Urothelium cell line (cell line): ENCODE measurements around the gene PARD6A.
"Not testable (repeated sequence)": the region's sequence is repeated elsewhere in the genome, so short reads cannot be mapped to it uniquely, and the experiment has no call there.

ENCODE experiments used
- DNase-seq: peaks from one replicate; pipeline ENCODE4 v3.0.0; 2011; ENCODE audit warnings: low spot score, mixed read lengths
- FAIRE-seq: peaks from 2 replicates; lab custom pipeline; 2011; peaks lifted over from hg19 to GRCh38; lab: Jason Lieb, UNC

Gene PARD6A

DNA sequence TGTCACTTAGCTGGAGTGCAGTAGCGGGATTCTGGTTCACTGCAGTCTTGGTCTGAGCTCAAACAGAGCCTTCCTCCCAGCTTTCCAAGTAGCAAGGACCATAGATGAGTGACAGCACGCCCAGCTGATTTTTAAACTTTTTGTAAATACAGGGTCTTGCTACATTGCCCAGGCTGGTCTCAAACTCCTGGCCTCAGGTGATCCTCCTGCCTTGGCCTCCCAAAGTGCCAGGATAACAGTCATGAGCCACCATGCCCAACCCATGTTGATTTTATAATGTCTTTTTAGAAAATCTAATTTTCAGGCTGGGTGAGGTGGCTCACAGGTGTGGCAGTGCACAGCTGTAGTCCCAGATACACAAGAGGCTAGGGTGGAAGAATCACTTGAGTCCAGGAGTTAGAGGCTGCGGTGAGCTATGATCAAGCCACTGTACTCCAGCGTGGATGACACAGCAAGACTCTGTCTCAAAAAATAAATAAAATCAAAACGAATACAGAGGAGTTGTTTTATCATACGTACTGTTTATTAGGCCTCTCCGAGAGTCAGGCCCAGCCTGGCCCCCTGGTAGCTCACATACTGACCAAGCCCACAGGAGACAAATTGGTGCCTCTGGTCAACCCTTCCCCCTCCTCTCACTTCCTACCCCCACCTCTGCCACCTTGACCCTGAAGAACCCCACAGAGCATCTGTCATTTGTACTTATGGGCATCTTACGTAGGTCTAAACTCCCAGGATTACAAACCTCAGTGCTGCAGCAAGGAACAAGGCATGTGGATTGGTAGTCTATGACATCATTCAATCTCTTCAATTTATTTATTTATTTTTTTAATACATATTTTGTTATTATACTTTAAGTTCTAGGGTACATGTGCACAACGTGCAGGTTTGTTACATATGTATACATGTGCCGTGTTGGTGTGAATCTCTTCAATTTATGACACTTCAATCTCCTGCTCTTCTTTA lies 19.5 kb downstream of the PARD6A start:
- no peak for FAIRE-seq

GRCh38 chr16:67683767-67684166 lies 23.0 kb downstream of the PARD6A start:
- DNase-seq = no peak
- no peak for FAIRE-seq

More for the DNA sequence above, 19.5 kb downstream of the PARD6A start:
- DNase-seq = no peak

DNA sequence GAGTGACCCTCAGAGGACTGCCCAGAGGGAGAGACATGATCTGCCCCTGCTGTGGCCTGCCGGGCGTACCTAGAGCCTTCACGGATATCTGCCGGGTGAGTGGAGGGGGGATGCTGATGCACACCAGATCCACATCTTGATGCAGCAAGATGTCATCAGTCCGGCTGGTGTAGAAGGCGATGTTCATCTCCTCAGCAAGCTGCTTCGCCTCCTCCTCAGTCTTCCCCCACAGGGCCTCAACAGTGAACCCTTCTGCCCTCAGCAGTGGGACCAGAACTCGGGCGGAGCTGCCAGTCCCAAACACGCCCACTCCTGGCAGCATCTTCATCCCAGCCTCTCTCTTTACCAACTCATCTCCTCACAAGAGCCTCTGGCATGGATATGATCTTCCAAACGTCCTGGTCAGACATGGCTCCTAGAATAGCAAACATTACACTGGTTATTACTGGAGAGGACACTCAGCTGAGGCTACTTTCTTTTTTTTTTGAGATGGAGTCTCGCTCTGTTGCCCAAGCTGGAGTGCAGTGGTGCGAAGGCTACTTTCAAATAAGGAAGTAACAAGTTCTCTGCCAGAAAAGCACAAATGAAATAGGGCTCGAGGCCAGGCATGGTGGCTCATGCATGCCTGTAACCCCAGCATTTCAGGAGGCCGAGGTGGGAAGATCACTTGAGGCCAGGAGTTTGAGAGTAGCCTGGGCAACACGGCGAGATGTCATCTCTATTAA lies 24.8 kb downstream of the PARD6A start:
- DNase-seq = no peak
- no peak for FAIRE-seq

DNA sequence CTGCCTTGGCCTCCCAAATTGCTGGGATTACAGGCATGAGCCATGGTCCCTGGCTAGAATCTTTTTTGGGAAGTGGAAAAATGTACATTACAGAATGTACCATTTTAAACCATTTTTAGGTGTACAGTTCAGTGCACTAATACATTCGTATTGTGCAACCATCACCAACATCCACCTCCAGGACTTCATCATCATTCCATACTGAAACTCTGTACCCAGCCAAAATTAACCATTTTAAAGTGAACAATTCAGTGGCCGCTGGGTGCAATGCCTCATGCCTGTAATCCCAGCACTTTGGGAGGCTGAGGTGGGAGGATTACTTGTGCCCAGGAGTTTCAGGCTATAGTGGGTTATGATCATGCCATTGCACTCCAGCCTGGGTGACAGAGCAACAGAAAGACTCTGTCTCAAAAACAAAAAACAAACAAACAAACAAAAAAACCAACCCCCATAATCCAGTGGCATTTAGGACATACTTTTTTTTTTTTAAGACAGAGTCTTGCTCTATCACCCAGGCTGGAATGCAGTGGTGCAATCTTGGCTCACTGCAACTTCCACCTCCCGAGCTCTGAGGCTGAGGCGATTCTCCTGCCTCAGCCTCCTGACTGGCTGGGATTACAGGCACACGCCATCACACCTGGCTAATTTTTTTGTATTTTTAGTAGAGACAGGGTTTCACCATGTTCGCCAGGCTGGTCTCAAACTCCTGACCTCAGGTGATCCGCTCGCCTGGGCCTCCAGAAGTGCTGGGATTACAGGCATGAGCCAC lies 32.9 kb downstream of the PARD6A start:
- DNase-seq, FAIRE-seq: not testable (repeated sequence)

- DNase-seq (no peak), FAIRE-seq (no peak)
Observed at GRCh38 chr16:67694611-67695010, 33.9 kb downstream of the PARD6A start.

DNA sequence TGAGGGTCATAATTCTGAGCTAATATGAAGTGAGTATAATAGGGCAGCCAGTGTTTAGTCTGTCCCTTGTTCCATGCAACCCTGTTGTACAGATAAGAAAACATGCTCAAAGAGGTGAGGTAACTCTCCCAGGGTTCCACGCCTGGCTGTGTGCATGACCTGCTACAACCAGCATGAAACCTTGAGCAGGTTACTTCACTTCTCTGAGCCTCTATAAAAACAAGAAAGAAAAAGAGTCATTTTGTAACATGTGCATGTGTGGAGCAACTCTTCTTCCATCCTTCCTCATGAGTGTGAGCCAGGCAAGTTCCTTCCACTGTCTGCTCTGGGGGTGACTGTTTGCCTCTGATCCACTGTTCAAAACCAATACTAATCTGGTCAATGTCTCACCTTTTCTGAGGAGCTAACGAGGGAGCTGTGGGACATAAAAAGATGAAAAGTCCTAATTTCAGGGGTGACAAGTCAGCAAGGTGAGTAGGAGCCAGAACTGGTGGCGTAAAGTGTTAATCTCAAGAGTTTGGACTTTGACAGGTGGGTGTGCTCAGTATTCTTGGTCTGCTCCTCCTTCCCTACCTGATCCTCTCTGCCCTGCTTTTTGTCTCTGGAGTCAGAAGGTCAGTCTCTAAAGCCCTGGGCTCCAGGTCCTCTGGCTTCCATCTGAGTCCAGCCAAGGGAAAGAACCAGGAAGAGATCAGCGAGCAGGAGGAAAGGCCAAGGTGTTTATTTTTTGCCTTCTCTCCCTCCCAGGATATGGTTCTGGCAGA lies 36.8 kb downstream of the PARD6A start:
- no peak for DNase-seq
- no peak for FAIRE-seq

DNA sequence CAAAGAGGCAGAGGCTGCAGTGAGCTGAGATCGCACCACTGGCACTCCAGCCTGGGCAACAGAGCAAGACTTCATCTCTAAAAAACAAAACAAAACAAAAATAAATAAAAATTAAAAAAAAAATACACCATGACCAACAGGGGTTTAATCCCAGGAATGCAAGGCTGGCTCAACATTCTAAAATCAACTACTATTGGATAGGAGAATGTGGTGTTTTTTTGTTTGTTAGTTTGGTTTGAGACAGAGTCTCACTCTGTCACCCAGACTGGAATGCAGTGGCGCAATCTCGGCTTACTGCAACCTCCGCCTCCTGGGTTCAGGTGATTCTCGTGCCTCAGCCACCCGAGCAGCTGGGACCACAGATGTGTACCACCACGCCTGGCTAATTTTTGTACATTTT lies 38.5 kb downstream of the PARD6A start:
- DNase-seq (no peak), FAIRE-seq (no peak)

GRCh38 chr16:67701420-67701819 lies 40.7 kb downstream of the PARD6A start:
- DNase-seq (no peak), FAIRE-seq (no peak)

DNA sequence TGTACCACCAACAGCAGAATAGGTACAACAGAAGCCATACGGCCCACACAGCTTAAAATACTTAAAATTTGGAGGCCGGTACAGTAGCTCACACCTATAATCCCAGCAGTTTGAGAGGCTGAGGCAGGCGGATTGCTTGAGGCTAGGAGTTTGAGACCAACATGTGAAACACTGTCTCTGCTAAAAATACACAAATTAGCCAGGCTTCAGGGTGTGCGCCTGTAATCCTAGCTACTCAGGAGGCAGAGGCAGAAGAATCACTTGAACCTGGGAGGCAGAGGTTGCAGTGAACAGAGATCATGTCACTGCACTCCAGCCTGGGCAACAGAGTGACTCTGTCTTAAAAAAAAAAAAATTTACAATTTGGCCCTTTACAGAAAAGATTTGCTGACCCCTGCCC lies 41.4 kb downstream of the PARD6A start:
- DNase-seq (no peak), FAIRE-seq (no peak)

GRCh38 chr16:67703626-67704025 lies 42.9 kb downstream of the PARD6A start:
- FAIRE-seq = no peak
- DNase-seq = no peak

DNA sequence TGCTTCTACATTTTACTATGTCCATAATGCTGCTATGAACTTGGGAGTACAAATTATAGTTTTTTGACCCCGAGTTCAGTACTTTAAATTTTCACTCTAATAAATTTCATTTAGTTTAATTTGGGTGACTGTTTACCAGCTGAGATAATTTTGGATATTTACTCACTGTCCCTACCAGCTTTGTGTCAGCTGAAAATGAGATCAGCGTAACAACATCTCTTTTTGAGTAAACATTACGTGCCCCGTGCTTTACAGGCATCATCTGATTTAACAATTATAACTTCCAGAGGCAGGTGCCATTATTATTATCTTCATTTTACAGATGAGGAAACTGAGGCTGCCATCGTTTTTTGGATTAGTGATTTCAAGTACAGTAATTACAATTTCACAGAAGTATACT lies 43.4 kb downstream of the PARD6A start:
- DNase-seq (no peak), FAIRE-seq (no peak)

GRCh38 chr16:67707210-67707609 lies 46.5 kb downstream of the PARD6A start:
- FAIRE-seq (no peak), DNase-seq (no peak)

- FAIRE-seq (no peak), DNase-seq (no peak)
Observed at GRCh38 chr16:67707790-67708189, 47.0 kb downstream of the PARD6A start.

GRCh38 chr16:67708368-67708771 lies 47.6 kb downstream of the PARD6A start:
- FAIRE-seq = no peak
- DNase-seq = no peak

- FAIRE-seq = no peak
- DNase-seq = no peak
Observed at GRCh38 chr16:67709050-67709449, 48.3 kb downstream of the PARD6A start.

DNA sequence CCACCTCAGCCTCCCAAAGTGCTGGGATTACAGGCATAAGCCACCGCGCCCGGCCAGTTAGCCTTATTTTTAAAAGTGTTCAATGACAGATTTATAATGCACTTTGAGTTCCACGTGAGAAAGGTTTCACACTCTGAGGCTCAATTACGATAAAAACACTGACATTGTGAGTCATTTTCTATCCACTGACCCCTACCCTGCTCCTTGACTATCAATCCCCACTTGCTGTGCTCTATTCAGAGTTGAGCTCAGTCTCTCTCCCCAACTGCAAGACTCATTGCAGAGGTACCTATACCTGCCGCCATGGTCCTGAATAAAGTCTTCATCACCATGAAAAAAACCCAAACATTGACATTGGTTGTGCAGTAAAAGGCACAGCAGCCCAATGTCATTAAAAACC lies 49.8 kb downstream of the PARD6A start:
- FAIRE-seq = no peak
- no peak for DNase-seq
